Kidney capillary endothelial cell (primary cell): ENCODE results near the gene MEOX1.
"Not testable (repeated sequence)": the region's sequence is repeated elsewhere in the genome, so short reads cannot be mapped to it uniquely, and the experiment has no call there.

ENCODE experiments used
- DNase-seq: peaks from one replicate; pipeline ENCODE4 v3.0.0-alpha.2; 2018; ENCODE audit warnings: low spot score

MEOX1 gene

DNA sequence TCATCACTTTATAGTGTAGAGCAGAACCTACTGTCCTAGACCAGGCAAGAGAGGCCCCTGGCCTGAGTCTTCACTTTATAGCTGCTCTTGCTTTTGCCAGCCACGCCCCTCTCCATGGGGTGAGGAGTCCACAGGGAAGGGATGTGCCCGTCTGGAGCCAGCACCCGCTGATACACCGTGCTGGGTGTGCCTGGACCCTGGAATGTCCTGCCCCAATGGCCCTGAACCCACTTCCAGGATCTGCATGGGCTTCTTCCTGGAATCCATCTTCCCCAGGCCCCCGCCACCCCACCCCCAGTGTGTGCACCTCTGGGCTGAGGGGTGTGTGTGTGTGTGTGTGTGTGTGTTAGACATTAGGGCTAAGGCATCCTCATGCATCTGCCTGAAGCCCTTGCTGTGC is 44.9 kb downstream of the MEOX1 start:
- DNase-seq = no peak

DNA sequence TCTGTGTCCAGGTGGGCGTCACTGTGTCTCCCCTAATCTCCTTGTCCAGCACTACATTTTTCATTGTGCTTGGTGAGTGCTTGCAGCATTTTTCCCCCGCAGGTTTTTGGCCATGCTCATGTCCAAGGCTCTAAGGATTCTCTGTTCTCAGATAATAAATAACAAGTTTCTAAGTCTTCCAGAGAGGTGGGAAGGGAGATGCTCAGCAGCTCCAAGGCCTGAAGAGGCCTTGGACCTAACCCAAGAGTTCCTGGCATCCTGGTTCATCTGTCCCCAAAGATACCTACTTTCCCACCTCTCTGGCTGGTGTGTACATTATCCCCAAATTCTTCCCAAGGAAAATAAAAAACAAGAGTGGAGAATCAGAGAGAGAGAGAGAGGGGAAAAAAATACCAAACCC is 45.3 kb downstream of the MEOX1 start:
- DNase-seq = no peak

DNA sequence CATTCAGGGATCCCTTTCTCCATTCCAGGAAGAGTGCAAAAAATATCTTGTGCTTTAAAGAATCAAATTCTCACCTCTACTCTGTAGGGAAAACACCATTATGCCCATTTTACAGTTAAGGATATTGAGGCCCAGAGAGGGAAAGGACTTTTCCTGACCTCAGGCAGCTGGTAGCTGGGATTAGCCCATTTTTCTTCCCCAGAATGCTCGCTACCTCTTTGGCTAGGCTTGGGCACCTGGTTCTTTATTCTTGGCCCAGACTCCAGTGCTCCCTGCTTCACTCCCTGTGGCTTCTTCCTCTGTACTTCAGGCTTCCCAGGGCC is 45.7 kb downstream of the MEOX1 start:
- DNase-seq = no peak

DNA sequence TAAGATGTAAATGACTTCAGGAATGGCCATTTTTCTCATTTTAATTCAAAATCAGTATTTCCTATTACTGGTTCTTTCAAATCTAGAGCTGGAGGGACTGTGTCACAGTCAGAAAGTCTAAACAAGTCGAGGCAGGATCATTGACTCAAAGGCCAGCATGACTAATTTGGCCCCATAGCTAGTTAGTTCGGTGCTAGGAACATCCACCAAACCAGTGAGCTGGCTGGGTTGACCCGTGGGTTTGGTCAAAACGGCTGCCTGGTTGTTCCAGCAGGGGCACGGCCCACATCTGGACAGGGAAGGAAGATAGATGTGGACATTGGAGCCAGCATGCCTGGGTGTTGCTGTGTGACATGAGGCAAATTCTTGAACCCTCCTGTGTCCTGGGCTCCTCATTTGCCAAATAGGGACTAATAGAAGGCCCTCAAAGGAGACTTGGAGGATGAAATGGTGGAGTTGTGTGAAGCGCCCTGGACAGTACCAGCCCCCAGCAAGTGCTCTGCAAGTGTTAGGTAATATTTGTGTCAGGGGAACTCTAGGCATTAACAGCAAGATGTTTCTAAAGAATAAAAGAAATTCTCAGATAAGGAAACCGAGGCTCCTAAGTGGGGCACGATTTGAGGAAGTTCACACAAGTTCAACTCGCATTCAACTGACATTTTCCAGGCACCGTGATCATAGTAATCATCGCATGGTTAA is 46.2 kb downstream of the MEOX1 start:
- no peak for DNase-seq

DNA sequence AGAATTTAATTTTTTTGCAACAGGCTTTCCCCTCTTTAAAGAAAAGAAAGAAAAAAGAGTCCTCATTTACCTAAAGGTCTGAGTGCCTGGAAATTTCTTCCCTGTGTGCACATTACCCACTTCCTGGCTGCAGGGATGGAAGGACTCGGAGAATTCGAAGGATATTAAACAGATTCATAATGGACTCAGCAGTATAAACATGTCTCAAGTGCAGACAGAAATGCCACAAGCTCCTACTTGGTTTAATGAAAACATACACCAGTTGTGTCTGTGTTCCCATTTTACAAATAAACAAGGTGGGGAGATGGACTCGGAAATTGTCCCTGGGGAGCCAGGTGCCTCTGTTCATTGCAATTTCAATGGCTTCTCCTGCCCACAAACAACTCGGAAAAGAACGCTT is 47.2 kb downstream of the MEOX1 start:
- no peak for DNase-seq

DNA sequence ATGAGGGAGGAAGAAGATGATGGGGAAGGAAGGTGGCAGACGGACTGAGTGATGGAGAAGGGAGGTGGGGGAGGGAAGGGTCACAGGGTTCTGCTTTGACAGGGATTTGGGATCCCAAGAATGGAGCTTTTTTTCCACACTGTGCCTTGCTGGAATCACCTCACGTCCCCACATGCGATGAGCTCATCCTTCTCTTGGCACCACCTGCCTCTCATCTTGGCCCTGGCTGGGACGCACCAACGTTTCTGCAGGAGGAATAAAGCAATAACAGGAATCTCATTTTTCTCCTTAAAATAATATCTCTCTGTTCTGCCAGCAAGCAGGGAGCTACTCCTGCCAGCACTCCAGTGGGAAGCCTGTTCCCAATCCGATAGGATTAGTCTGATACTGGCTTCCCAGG is 47.8 kb downstream of the MEOX1 start:
- no peak for DNase-seq

DNA sequence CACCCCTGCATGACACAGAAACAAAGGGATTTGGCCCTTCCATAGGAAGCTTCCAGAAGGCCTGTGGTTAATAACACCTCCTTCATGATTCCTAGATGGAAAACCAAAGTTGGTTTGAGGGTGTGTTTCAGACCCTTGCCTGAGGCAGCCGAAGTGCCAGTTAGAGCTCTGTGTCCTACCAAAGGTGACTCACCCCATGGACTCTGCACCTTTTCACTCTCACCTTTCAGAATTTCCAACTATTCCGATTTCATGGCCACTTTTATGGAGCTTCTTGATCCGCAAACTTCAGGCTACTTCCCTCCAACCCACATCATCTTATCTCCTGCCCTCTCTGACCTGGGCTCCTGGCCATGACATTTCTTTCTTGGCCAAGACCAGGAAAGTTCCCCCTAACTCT is 49.2 kb downstream of the MEOX1 start:
- no peak for DNase-seq

DNA sequence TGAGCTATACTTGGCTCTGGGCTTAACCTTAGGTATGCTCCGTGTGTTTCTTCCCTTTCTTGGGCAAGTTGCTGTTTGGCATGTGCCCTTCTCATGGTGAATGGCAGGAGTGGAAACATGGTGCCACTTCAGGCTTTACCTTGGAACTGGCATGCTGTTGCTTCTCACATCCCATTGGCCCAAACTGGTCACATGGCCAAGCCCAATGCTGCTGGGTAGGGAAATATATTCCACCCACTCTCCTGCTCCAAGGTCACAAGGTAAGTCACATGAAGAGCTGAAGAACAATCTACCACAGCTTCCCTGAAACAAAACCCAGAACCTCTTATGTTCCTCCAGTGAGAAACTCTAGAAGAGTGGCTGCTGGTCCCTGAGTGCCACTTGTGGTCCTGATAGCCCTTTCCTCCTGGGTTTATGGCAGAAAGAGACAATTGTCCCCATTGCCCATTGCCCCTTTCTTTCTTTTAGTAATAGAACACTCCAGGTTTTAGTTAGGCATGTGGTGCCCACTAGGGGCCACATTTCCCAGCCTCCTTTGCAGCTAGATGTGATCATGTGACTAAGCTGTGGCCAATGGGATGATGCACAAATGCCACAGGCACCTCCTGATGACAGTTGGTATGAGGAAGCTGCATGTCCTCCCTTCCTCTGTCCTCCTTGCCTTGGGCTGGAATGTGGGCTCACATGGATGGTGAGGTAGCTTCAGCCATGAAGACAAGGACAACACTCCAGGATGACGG is 50.3 kb downstream of the MEOX1 start:
- DNase-seq = no peak

DNA sequence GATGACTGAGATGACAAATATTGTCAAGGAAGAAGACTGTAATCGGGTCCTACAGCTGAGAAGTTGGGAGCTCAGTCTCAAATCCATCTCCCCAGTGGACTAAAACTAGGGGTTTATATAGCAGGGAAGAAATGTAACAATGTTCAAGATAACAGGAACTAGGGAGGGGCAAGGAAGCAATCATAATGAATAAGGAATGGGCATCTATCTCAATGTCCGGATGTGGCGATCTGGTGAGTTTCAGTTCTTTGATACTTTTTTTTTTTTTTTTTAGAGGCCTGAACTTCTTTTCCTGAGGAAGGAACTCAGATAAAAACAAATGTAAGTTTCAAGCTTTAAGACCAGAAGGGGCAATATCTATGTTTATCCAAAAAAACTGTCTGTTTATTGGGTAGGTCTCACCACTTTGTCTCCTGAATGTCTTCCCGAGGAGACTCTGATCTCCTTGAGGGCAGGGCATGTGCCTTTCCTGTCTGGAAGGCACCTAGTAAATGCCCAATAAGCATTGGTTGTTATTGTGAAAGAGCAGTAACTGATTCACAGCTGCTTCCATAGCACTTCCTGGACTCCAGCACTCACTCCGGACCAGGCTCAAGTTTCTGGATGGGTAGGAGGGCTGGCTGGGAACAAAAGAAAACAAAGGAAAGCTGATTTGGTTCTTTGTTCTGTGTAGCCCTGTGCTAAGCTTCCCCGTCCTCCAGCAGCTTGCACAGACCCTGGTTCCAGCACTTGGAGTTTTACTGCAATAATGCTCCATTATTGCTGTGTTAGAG is 51.9 kb downstream of the MEOX1 start:
- no peak for DNase-seq

DNA sequence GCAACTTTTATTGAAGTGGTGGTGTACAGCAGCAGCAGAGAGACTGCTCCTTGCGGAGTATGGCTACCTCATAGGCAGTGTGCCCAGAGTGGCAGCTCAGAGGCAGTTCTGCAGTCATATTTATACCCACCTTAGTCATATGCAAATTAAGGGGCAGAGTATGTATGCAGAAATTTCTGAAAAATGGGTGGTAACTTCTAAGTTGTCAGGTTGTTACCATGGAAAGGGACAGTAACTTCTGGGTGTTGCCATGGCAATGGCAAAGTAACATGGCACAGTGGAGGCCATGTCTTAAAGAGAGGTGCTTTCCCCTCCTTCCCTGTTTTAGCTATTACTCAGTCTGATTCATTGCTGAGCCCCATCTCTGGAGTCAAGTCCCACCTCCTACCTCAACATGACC is 53.4 kb downstream of the MEOX1 start:
- DNase-seq = no peak

DNA sequence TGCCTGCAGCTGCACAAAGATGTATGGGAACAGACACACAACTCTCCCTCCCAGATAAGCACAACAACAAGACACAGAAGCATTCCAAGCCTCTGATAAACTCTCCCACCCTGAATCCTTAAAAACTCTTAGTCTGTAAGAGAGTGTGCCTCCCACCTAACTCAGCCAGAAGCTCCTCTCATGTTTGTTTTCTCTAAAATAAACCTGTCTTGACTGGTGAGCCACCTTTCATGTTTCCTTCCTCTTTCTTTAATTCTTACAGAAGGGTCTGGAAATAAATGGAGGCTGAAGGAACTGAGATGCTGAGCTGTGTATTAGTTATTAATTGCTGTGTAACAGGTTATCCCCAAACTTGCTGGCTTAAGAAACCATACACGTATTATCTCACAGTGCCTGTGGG is 57.2 kb downstream of the MEOX1 start:
- DNase-seq = no peak

DNA sequence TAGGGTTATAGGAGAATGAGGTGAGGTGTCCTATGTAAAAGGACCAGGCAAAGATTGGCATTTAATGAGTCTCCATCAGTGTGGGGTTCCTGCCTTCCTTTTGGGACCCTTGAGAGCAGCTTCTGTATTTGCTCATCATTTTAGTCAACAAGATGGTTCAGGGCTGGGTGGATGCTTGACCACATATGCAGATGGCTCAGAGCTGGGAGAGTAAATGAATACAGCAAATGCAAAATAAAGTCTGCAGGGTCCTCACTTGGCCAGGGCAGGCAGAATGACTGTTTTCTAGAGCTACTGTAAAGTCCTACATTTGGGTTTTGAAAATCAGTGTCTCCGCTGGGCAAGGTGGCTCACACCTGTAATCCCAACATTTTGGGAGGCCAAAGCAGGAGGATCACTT is 58.4 kb downstream of the MEOX1 start:
- no peak for DNase-seq

DNA sequence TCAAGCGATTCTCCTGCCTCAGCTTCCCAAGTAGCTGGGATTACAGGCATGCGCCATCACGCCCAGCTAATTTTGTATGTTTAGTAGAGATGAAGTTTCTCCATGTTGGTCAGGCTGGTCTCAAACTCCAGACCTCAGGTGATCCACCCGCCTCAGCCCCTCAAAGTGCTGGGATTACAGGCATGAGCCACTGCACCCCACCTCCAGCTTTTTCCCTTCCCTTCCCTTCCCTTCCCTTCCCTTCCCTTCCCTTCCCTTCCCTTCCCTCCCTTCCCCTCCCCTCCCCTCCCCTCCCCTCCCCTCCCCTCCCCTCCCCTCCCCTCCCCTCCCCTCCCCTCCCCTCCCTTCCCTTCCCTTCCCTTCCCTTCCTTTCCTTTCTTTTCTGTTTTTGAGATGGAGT is 59.2 kb downstream of the MEOX1 start:
- DNase-seq = not testable (repeated sequence)

DNA sequence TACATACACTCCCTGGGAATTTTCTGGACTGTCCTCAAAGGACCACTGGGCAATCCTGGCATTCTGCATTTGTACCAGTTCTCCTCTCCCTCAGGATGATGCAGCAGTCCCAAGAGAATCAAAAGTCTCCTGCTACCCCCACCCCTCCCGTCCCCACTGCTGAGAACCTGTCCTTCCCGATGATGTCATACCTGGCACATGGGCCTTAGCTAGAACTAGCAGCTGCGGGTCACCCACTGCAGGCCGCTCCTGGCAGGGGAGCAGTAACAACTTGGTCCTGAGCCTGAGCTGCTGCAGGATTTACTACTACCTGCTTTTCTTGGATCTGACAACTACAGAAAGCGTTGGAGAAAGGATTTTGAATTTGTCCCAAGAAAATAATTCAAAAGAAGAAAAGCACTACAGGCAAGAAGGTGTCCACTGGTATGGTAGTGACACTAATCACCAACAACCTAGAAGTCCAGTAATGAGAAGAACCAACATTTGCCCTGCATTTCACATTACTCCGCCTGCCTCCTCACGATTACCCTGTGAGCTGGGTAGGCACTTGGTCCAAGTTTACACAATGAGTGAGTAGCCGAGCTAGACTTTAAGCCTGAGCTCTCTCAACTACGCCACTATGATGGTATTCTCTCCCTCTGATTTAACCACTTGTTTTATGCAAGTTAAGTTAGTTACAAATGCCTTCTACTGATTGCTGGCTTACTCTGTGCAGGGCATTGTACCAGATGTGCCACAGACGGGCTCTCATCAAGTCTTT is 60.3 kb downstream of the MEOX1 start:
- no peak for DNase-seq

DNA sequence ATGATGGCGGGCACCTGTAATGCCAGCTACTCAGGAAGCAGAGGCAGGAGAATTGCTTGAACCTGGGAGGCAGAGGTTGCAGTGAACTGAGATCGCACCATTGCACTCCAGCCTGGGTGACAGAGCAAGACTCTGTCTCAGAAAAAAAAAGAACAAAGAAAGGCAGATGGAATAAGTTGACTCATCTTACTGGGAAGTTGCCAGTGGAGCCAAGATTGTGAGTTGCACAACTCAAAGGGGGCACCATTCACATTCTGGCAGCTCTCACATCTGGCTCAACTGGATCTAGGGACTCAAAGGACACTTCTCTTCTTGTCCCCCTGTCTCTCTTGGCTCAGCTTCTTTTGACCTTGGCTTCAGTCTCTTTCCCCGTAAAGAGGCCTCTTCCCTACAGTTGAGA is 61.9 kb downstream of the MEOX1 start:
- DNase-seq = peak; percentile 34

DNA sequence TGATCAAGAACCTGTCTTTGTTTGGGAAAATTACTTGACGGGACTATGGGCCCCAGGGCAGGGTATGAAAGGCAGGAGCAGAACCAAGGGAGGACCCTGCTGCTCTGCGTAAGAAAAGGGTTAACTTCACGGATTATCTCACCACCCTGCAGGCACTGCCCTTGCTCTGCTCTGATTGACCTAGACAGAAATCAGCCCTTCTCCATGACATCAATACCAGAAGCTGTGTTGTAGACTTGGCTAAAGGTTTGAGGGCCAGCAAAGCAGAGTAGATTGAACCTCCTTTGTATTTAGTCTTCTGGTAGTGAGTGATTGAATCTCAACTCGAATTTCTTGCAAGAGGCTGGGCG is 62.7 kb downstream of the MEOX1 start:
- DNase-seq = no peak

DNA sequence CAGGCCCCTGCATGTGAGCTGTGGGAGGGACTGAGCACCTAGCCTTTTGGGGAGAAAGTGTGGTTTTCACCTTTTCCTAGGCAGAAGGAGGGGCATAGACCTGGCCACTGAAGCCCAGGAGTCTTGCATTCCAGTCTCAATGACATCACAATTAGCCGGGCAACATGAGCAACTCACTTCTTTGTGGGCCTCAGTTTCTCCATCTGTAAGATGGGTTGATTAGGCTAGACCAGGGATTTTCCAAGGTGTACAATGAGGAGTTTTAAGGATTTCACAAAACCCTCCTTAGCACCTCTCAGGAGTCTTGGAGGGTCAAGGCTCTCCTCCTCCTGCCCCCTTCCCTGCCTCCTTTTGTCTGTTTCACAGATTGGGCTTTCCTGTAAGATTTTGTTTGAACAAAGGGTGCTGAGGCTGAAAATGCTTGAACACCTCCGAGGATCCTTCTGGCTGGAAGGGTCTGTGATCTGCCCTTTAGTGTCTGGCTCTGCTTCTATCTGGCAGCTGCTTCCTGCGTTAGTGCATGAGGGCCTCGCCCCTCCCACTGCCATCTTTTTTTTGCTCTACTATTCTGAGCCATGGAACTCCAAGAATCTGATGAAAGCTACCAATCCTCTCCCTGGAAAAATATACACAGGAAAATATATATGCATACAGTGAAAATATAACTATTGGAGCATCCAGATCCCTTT is 63.2 kb downstream of the MEOX1 start:
- no peak for DNase-seq

DNA sequence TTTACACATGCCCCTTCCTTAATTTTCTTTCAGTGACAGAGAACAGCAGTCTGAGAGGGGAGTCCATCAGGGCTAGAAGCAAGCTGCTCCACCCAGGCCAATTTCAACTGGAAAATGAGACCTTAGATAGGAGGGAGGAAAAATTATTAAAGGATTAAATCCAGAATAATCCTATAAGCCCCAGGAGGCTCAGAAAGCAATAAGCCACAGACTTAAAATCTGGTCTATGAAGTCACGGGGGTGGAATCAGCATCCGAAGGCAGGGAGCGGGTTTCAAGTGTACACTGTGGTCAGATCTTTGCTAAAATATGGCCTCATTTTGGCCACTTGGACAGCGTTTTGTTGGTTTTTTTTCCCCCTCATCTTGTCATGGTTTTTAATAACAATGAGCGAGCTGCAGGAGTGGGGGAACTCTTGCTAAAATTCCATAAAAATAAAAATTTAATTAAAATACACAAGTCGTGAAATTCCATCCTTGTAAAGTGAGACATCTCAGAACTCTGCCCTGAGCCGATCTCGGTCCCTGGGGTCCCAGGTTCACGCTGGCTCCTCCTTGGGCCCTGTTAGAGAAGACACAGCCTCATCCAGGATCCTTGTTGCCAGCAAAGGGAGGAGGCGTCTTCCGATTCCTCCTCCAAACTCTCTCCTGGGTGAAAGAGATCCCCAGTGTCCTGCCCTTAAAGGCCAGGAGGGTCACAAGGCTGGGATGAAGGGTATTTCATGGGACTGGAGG is 63.9 kb downstream of the MEOX1 start:
- no peak for DNase-seq

DNA sequence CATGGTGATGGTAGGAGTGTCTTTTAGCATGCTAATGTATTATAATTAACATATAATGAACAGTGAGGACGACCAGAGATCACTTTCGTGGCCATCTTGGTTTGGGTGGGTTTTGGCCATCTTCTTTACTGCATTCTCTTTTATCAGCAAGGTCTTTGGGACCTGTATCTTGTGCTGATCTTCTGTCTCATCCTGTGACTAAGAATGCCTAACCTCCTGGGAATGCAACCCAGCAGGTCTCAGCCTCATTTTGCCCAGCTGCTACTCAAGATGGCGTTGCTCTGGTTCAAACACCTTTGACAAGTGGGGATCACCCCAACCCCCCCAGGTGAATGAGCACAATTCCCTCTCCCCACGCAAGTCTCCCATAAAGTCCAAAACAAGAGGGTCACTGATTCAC is 66.3 kb downstream of the MEOX1 start:
- no peak for DNase-seq

DNA sequence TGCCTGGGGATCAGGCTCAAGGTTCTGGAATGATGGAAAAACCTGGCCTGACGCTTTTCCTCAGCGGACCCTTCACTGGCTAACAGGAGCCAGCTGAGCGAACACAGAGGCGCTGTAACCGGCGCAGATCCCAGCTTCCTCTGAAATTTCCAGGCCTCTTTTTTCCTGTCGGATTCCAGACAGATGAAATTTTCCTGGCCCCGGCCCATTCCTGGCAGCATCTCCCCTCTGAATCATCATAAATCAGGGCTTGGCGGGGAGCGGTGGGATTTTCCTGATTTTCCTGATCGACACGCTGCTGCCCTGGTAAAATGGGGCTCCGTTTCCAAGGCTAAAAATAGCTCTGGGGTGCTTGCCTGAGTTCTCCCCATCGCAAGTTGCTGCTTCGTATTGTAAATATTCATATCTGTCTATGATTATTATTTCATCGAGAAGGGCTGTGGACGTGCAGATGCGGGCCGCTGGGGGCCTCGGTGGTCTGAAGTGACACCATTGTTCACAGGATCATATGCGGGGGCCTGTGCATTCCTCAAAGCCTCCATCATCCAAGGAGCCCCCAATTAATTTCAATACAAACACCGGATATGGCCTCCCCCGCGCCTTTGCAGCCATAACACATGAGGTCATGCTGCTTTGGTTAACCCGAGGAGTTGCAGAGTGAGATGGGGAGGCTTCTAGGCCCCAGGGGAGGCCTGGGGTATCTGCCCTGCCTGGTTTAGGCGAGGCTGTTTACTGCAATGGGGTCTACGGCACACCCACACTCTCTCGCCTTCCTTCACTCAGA is 69.8 kb downstream of the MEOX1 start:
- DNase-seq = peak; percentile 90

DNA sequence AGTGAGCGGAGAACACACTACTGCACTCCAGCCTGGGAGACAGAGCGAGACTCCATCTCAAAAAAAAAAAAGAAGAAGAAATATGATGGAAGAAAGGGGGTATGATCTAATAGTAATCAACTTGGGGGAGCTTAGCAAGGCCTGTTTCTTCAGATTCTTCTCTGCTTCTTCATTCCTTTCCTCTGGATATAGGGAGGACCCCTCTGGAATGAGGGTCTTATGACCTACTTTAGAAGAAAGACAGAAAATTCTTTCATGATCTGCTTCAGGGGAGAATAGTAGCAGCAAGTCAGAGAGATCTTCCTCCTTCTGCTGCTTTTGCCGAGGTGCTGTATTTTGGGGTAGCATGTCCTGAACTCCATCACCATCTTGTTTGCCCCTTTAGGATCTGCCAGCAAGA is 70.7 kb downstream of the MEOX1 start:
- DNase-seq = no peak
